Parathyroid adenoma (tissue), 2 donors: ENCODE results near the gene ITIH5.

ENCODE experiments used
- H2AFZ ChIP-seq: fragments of 300-600 bp; sonication (generic); one replicate; pipeline ENCODE4 v1.7.0; 2017; ENCODE audit warnings: antibody characterized with exemption, mild to moderate bottlenecking
- H3K27ac ChIP-seq: fragments of 300-600 bp; sonication (generic); one replicate; pipeline ENCODE4 v1.7.0; 2017
- H3K27me3 ChIP-seq: fragments of 300-600 bp; sonication (generic); one replicate; pipeline ENCODE4 v1.7.0; 2017; ENCODE audit warnings: low read length; ENCODE audit not compliant: control insufficient read depth, insufficient read depth
- H3K36me3 ChIP-seq: fragments of 300-600 bp; sonication (generic); one replicate; pipeline ENCODE4 v1.7.0; 2017; ENCODE audit warnings: low read length; ENCODE audit not compliant: control insufficient read depth, insufficient read depth
- H3K4me1 ChIP-seq: fragments of 300-600 bp; sonication (generic); one replicate; pipeline ENCODE4 v1.7.0; 2017; ENCODE audit warnings: control low read depth
- H3K4me2 ChIP-seq: fragments of 300-600 bp; sonication (generic); one replicate; pipeline ENCODE4 v1.7.0; 2017; ENCODE audit warnings: low read length
- H3K4me3 ChIP-seq: fragments of 300-600 bp; sonication (generic); one replicate; pipeline ENCODE4 v1.7.0; 2017; ENCODE audit warnings: low read depth, low read length
- H3K79me2 ChIP-seq: fragments of 300-600 bp; sonication (generic); one replicate; pipeline ENCODE4 v1.7.0; 2017; ENCODE audit warnings: control low read depth
- H3K9ac ChIP-seq: fragments of 300-600 bp; sonication (generic); one replicate; pipeline ENCODE4 v1.7.0; 2017; ENCODE audit warnings: mild to moderate bottlenecking
- H3K9me3 ChIP-seq: fragments of 300-600 bp; sonication (generic); one replicate; pipeline ENCODE4 v1.7.0; 2017; ENCODE audit warnings: low read length; ENCODE audit not compliant: control insufficient read depth
- CTCF ChIP-seq: fragments of 300-600 bp; sonication (generic); IDR thresholded peaks from one replicate; pipeline ENCODE4 v1.7.0; 2017; ENCODE audit warnings: antibody characterized with exemption, mild to moderate bottlenecking
- donor health status: primary hyperparathyroidism.

ITIH5 gene

DNA sequence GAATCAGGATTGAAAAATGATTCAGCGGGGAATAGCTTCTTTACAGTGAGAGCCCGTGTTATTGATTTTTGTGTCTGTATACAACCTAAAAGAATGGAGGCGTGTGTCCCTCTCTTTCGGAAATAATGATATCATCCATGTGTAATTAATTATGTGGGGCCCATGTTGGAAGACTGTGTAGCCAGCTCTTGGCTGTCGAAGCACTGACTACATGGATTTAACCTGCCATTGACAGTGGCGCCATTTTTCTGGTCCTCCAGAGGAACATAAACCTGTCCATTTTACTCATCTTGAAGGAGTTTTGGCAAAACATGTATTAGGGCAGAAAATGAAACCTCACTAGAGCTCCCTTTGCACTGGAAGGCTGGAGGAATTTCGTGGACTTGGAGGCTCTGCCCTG is 119.6 kb downstream of the ITIH5 start:
- H3K4me1 ChIP-seq = no peaks in the 10 kb centered on the region
- no peak overlapping the region for H3K9ac ChIP-seq
- H3K9me3 ChIP-seq = no peaks in the 10 kb centered on the region
- no peaks in the 10 kb centered on the region for H3K79me2 ChIP-seq
- H3K27me3 ChIP-seq = no peaks in the 10 kb centered on the region
- peak overlapping the region; percentile 29 for H3K27ac ChIP-seq
- no peak overlapping the region for H2AFZ ChIP-seq
- H3K4me3 ChIP-seq = no peak overlapping the region
- no peaks in the 10 kb centered on the region for H3K36me3 ChIP-seq
- TF ChIP-seq CTCF = no peak
- H3K4me2 ChIP-seq = no peak overlapping the region

DNA sequence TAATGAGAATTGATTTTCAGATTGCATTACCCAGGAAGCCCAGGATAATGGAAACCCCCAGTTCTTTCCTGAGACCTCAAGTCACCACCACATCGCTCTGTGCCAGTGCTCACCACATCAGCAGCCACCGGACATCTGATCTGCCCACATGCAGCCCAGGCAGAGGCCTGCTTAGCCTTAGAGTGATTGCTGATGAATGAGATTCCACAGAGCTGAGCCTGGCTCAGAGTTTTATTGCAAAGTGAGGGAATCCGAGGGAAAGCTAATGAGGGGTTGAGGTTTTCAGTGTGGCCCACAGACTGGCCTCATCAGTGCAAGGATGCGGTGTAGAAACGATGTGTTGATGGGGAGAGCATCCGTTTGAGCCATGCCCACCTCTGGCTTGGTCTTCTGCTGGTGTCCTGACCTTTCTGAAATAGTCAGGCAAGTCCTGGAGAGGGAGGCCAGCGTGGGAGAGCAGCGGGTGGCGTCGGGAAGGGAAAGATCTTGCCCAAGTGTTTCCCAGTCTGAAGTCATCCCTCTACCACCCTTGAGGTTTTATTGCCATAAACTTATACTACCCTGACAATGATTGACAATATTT is 120.3 kb downstream of the ITIH5 start:
- H3K4me3 ChIP-seq = no peak overlapping the region
- H3K4me2 ChIP-seq = no peak overlapping the region
- H3K36me3 ChIP-seq = no peaks in the 10 kb centered on the region
- H2AFZ ChIP-seq = peak overlapping the region; percentile 9
- H3K9me3 ChIP-seq = no peaks in the 10 kb centered on the region
- no peaks in the 10 kb centered on the region for H3K27me3 ChIP-seq
- H3K9ac ChIP-seq = no peak overlapping the region
- H3K27ac ChIP-seq = no peak overlapping the region
- no peaks in the 10 kb centered on the region for H3K4me1 ChIP-seq
- no peak for TF ChIP-seq CTCF
- H3K79me2 ChIP-seq = no peaks in the 10 kb centered on the region

- Histone ChIP-seq H3K9me3 (no peaks in the 10 kb centered on the region), H2AFZ (no peak overlapping the region), H3K4me2 (no peak overlapping the region), H3K27ac (no peak overlapping the region), H3K36me3 (no peaks in the 10 kb centered on the region), H3K9ac (no peak overlapping the region), H3K4me1 (no peaks in the 10 kb centered on the region), H3K27me3 (no peaks in the 10 kb centered on the region), H3K79me2 (no peaks in the 10 kb centered on the region), H3K4me3 (no peak overlapping the region)
- no peak for TF ChIP-seq CTCF
Observed at GRCh38 chr10:7545792-7546191, 121.0 kb downstream of the ITIH5 start.

- H3K36me3 ChIP-seq = no peaks in the 10 kb centered on the region
- no peak overlapping the region for H3K9ac ChIP-seq
- H3K9me3 ChIP-seq = no peaks in the 10 kb centered on the region
- H3K27me3 ChIP-seq = no peaks in the 10 kb centered on the region
- H3K27ac ChIP-seq = no peak overlapping the region
- H3K4me3 ChIP-seq = no peak overlapping the region
- TF ChIP-seq CTCF = no peak
- no peak overlapping the region for H2AFZ ChIP-seq
- H3K4me2 ChIP-seq = no peak overlapping the region
- no peaks in the 10 kb centered on the region for H3K79me2 ChIP-seq
- no peaks in the 10 kb centered on the region for H3K4me1 ChIP-seq
Observed at GRCh38 chr10:7545261-7545660, 121.5 kb downstream of the ITIH5 start.

- Histone ChIP-seq H3K27ac (no peak overlapping the region), H3K27me3 (no peaks in the 10 kb centered on the region), H3K9me3 (no peaks in the 10 kb centered on the region), H3K36me3 (no peaks in the 10 kb centered on the region), H3K79me2 (no peaks in the 10 kb centered on the region), H3K9ac (no peak overlapping the region), H2AFZ (no peak overlapping the region), H3K4me1 (no peaks in the 10 kb centered on the region), H3K4me2 (no peak overlapping the region), H3K4me3 (no peak overlapping the region)
- no peak for TF ChIP-seq CTCF
Observed at GRCh38 chr10:7544203-7544602, 122.6 kb downstream of the ITIH5 start.
